GM21381 (cell line): ENCODE measurements around the gene MUC4.
"Not testable (repeated sequence)": the region's sequence is repeated elsewhere in the genome, so short reads cannot be mapped to it uniquely, and the experiment has no call there.

Source experiments
- ATAC-seq: cut with Tn5 transposase; IDR thresholded peaks from one replicate; pipeline ENCODE4 v1.9.1; 2021; ENCODE audit warnings: mild to moderate bottlenecking, moderate library complexity; ENCODE audit not compliant: unreplicated experiment

The MUC4 gene

GRCh38 chr3:195838714-195839113 lies 27.0 kb upstream of the MUC4 start:
- no peak for ATAC-seq

- no peak for ATAC-seq
Observed at GRCh38 chr3:195836476-195837135, 24.9 kb upstream of the MUC4 start.

GRCh38 chr3:195835791-195836190 lies 24.1 kb upstream of the MUC4 start:
- ATAC-seq, result no peak

GRCh38 chr3:195834675-195835583 lies 23.2 kb upstream of the MUC4 start:
- ATAC-seq, result no peak

GRCh38 chr3:195829897-195830254 lies 18.1 kb upstream of the MUC4 start:
- no peak for ATAC-seq

GRCh38 chr3:195828762-195829161 lies 17.0 kb upstream of the MUC4 start:
- ATAC-seq, result no peak

- no peak for ATAC-seq
Observed at GRCh38 chr3:195825857-195826804, 14.4 kb upstream of the MUC4 start.

- no peak for ATAC-seq
Observed at GRCh38 chr3:195825191-195825588, 13.5 kb upstream of the MUC4 start.

GRCh38 chr3:195824425-195825190 lies 12.9 kb upstream of the MUC4 start:
- not testable (repeated sequence) for ATAC-seq

GRCh38 chr3:195823999-195824398 lies 12.3 kb upstream of the MUC4 start:
- ATAC-seq, result no peak

- no peak for ATAC-seq
Observed at GRCh38 chr3:195823280-195823679, 11.6 kb upstream of the MUC4 start.

GRCh38 chr3:195822131-195822696 lies 10.5 kb upstream of the MUC4 start:
- ATAC-seq, result no peak

- no peak for ATAC-seq
Observed at GRCh38 chr3:195821403-195822130, 9.8 kb upstream of the MUC4 start.

- ATAC-seq, result no peak
Observed at GRCh38 chr3:195820901-195821300, 9.2 kb upstream of the MUC4 start.

- ATAC-seq, result no peak
Observed at GRCh38 chr3:195820186-195820585, 8.5 kb upstream of the MUC4 start.

- ATAC-seq, result no peak
Observed at GRCh38 chr3:195818301-195818700, 6.6 kb upstream of the MUC4 start.

GRCh38 chr3:195817578-195818135 lies 5.9 kb upstream of the MUC4 start:
- no peak for ATAC-seq

- not testable (repeated sequence) for ATAC-seq
Observed at GRCh38 chr3:195816276-195816913, 4.7 kb upstream of the MUC4 start.
